AG08395 (cell line): ENCODE results near the gene SPATA16.
"Not testable (repeated sequence)": the region's sequence is repeated elsewhere in the genome, so short reads cannot be mapped to it uniquely, and the experiment has no call there.

Source experiments
- DNase-seq: peaks from one replicate; pipeline ENCODE4 v3.0.0; 2012; ENCODE audit warnings: mixed read lengths, low spot score

SPATA16 gene

GRCh38 chr3:173058229-173058628, 82.8 kb downstream of the SPATA16 start:
- DNase-seq = no peak

GRCh38 chr3:173055228-173055933, 85.7 kb downstream of the SPATA16 start:
- DNase-seq = no peak

GRCh38 chr3:173049360-173049759, 91.7 kb downstream of the SPATA16 start:
- no peak for DNase-seq

- DNase-seq = no peak
Observed at GRCh38 chr3:173045770-173046382, 95.2 kb downstream of the SPATA16 start.

GRCh38 chr3:173044998-173045397, 96.0 kb downstream of the SPATA16 start:
- no peak for DNase-seq

- DNase-seq = no peak
Observed at GRCh38 chr3:173043757-173044156, 97.3 kb downstream of the SPATA16 start.

DNA sequence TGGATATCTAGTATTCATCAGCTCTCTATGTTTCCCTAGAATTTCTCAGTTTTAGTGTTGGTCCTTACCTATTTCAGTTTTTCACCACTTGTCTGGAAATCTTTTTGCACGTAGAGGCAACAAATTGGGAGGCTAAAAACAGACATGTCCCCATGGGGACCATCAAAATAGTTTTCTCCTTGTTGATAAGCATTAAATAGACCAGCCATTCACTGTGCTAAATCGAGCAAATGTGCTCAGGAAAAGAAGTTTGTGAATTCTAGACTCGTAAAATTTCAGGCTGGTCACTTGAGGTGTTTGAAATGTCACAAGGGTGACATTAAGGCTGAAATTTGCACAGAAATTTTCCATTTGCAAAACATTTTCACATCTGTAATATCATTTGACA, 102.6 kb downstream of the SPATA16 start:
- no peak for DNase-seq

- no peak for DNase-seq
Observed at GRCh38 chr3:173037840-173038483, 103.1 kb downstream of the SPATA16 start.

DNA sequence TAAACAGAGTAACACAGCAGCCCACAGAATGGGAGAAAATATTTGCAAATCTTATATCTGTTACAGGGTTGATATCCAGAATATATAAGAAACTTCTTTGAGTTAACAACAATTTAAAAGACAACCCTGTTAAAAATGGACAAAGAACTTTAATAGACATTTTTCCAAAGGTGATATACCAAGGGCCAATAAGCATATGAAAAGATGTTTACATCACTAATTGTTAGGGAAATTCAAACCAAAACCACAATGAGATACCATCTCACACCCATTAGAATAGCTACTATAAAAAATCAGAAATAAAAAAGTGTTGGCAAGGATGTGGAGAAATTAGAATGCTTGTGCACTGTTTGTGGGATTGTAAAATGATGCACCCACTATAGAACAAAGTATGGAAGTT, 110.8 kb downstream of the SPATA16 start:
- no peak for DNase-seq

DNA sequence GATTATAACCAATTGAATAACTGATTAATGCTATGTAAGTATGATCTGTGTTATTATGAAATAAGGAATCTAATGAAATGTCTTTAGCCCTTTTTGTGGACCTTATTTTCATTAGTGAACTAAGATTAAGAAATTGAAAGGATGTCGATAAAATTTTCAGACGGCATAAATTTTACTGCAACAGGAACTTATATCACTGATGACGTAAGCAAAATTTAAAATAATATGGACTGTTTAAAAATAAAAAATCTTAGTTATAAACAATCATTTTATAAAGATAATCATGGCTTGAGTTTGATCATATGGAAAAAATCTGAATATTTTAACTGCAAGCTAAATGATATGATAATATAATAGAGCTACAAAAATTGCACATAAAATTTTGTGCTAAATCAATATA, 112.7 kb downstream of the SPATA16 start:
- no peak for DNase-seq

GRCh38 chr3:173027429-173027828, 113.6 kb downstream of the SPATA16 start:
- no peak for DNase-seq

DNA sequence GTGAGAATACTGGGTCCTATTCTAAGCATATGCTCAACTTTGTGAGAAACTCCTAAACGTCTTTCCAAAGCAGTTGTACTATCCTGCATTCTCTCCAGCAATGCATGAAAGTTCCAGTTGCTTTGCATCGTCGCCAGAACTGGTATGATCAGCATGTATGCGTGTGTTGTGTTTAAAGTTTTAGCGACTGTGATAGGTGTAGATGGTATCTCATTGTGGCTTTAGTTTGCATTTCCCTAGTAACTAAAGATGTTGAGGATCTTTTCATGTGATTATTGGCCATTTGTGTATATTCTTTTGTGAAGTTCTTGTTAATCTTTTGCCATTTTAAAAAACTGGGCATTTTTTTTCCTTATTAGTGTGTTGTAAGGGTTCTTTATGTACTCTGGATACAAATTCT, 115.1 kb downstream of the SPATA16 start:
- no peak for DNase-seq

DNA sequence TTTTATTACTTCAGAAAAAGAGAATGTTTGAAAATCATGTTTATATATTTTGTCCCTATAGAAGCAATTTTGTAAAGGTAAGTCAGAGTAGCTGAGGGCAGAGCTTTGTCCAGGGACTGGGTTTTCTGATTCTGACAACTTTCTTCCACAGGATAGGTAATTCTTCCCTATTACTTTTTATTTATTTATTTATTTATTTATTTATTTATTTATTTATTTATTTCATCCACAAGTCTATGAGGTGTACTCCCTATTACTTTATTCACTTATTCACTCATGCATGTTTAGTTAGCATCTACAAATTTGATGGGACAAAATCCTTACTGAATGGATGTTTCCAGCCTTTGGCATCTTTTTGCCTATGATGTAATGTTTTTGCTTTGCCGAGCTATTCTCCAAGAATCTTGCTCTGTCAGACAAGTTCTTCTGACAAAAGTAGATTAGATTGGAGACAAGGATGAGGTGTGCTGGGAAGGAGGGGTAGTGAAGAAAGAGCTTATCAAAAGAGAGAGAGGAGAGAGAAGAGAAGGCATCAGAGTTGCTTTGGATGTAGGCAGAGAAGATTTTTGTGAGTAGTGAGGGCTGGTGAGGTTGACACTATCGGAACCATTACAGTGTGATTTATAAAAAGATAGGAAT, 119.4 kb downstream of the SPATA16 start:
- DNase-seq = no peak

GRCh38 chr3:173020128-173020527, 120.9 kb downstream of the SPATA16 start:
- DNase-seq = not testable (repeated sequence)

DNA sequence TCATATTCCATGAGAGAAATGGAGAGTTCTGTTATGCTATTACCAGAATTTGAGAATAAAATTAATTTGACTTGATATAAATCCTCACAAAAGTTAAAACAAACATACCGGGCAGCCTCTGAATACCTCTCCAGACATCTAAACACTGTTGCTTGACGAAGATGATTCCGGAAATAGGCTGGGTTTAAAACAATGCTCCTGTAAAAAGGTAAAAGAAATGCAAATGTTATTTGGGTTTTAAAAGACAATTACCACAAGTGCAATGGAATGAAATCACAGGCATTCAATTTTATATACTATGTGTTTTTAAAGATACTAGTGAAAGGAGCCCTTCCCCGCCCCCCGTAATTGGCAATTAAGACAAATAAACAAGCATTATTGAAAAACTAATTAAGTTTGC, 121.7 kb downstream of the SPATA16 start:
- DNase-seq = no peak

GRCh38 chr3:173018758-173019157, 122.3 kb downstream of the SPATA16 start:
- DNase-seq = no peak

- no peak for DNase-seq
Observed at GRCh38 chr3:173013219-173013832, 127.7 kb downstream of the SPATA16 start.

GRCh38 chr3:173009410-173009809, 131.6 kb downstream of the SPATA16 start:
- no peak for DNase-seq

DNA sequence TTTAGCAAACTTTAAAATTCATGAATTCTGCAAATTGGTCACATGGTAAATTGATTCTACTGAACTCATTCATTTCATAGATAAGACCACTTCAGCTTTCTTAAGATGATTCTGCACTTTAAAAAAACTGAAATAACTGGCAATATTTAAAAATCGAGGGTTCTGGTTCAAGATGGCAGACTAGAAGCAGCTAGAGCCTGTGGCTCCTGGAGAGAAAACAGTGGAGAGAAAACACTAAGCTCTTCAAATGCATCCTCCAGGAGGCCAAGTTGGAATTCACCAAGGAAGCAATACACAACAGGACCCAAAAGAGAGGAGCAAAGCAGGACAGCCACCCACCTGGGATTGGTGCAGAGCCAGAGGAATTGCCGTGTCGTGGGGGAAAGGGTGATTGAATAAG, 132.1 kb downstream of the SPATA16 start:
- DNase-seq = no peak

DNA sequence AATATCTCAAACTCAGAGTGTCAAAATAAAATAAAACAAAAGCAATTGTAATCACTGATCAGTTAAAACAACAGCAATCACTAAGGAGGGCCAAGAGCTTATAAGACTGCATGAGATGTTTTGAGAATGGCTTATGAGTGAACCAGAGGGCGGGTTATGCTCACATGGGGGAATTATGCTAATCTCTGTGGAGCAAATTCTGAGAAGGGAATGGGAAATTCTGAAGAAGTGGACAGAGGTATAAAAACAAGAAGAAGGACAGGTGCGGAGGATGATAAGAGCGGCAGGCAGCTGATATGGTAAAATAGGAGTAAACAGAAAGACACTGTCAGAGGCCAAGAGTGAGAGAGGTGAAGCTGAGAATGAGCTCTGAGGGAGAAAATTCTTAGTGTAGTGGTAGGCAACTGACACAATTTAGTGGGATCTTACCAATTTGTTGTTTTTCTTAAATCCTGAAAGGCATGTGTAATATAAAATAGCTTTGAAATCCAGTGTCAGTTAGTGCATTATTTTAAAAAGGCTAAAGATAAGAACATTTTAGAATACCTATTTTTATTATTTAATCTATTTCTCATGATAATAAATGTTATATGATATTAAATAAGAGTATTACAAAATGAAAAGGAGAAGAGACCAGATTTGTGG, 133.8 kb downstream of the SPATA16 start:
- no peak for DNase-seq

- DNase-seq = no peak
Observed at GRCh38 chr3:173006006-173006405, 135.0 kb downstream of the SPATA16 start.

- no peak for DNase-seq
Observed at GRCh38 chr3:173004681-173005080, 136.4 kb downstream of the SPATA16 start.
